Upper lobe of left lung (tissue), 4 donors: ENCODE measurements around the gene ANK3.

ENCODE experiments used
- POLR2AphosphoS5 ChIP-seq, 2 donors: sonication (generic); formaldehyde crosslinking; IDR thresholded peaks; one replicate each; pipeline ENCODE4 v1.5.1; 2017; ENCODE audit warnings: antibody characterized with exemption in 2 of 2
- TF ChIP-seq, protein P1 (sequence below), 6 experiments: fragments of 450-650 bp in 4 of 6; fragments of 200-600 bp in 2 of 6; sonication (generic) in 2 of 6; IDR thresholded peaks; one replicate each; pipeline ENCODE4 v1.5.1; 2016 to 2019; ENCODE audit warnings: antibody characterized with exemption in 6 of 6

DNA sequence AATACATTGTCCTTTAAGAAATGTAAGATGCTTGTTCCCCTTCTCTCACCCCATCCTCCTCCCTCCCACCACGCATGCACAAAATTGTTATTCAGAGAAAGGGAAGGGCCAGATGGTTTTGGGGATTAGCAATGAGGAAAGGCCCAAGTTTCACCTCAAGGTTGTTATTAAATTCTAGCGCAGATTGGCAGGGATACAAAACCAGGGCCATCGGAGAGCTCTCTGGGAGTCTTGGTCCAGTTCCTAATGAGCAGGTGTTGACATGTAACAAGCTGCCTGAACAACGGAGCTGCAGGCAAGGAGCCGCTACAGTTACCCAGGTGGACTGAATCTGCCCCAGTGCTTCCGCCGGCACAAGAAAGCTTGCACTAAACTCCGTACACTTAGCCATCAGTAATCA lies 9.7 kb upstream of the ANK3 start:
- TF ChIP-seq, protein P1, sequence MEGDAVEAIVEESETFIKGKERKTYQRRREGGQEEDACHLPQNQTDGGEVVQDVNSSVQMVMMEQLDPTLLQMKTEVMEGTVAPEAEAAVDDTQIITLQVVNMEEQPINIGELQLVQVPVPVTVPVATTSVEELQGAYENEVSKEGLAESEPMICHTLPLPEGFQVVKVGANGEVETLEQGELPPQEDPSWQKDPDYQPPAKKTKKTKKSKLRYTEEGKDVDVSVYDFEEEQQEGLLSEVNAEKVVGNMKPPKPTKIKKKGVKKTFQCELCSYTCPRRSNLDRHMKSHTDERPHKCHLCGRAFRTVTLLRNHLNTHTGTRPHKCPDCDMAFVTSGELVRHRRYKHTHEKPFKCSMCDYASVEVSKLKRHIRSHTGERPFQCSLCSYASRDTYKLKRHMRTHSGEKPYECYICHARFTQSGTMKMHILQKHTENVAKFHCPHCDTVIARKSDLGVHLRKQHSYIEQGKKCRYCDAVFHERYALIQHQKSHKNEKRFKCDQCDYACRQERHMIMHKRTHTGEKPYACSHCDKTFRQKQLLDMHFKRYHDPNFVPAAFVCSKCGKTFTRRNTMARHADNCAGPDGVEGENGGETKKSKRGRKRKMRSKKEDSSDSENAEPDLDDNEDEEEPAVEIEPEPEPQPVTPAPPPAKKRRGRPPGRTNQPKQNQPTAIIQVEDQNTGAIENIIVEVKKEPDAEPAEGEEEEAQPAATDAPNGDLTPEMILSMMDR (IDR thresholded peaks at IDR 0.05), result no peak
- TF ChIP-seq POLR2AphosphoS5 (IDR thresholded peaks at IDR 0.05), result no peak
